ENCODE data around the gene MYBPC2.

MYBPC2 gene

DNA sequence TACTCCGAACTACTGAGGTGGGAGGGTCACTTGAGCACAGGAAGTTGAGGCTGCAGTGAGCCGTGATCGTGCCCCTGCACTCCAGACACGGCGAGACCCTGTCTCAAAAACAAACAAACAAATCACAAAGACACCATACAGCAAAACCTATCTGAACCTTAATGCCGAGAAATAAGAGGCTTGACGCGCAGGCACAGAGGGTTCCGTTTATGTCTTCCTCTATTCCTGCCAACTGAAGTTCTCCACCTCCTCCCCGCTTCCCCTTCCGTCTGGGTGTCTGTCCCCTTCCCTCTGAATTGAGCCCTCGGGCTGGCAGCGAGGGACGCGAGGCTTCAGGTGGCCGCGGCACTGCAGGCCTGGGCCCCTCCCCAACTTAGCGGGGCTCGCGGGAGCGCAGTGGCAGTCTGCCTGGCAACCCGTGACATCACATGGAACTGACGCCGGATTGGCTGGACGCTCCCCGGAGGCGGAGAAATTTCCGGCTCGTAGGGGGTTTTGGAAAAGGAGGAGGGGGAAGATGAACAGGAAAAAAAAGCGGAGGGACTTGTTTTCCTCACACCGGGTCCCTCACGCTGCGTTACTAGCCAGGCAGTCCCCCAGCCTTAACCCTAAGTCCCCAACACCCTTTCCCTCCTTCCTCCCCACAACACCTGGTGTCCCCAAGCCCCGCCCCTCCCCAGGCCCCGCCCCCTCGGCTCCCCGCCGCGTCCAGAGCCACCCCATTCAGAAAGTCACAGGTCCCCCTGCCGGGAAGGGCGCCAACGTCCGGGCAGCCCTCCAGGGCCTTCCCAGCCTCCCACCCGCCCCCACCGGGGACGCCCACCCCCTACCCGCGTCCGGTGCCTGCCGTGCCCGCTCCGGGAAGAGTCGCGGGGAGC, 1.1 kb upstream of the MYBPC2 start (continued):
- TF ChIP-seq, protein P1, sequence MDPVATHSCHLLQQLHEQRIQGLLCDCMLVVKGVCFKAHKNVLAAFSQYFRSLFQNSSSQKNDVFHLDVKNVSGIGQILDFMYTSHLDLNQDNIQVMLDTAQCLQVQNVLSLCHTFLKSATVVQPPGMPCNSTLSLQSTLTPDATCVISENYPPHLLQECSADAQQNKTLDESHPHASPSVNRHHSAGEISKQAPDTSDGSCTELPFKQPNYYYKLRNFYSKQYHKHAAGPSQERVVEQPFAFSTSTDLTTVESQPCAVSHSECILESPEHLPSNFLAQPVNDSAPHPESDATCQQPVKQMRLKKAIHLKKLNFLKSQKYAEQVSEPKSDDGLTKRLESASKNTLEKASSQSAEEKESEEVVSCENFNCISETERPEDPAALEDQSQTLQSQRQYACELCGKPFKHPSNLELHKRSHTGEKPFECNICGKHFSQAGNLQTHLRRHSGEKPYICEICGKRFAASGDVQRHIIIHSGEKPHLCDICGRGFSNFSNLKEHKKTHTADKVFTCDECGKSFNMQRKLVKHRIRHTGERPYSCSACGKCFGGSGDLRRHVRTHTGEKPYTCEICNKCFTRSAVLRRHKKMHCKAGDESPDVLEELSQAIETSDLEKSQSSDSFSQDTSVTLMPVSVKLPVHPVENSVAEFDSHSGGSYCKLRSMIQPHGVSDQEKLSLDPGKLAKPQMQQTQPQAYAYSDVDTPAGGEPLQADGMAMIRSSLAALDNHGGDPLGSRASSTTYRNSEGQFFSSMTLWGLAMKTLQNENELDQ (tag by site-specific recombination; IDR thresholded peaks at IDR 0.05; ENCODE audit: low read depth): no peak
- TF ChIP-seq, protein P2, sequence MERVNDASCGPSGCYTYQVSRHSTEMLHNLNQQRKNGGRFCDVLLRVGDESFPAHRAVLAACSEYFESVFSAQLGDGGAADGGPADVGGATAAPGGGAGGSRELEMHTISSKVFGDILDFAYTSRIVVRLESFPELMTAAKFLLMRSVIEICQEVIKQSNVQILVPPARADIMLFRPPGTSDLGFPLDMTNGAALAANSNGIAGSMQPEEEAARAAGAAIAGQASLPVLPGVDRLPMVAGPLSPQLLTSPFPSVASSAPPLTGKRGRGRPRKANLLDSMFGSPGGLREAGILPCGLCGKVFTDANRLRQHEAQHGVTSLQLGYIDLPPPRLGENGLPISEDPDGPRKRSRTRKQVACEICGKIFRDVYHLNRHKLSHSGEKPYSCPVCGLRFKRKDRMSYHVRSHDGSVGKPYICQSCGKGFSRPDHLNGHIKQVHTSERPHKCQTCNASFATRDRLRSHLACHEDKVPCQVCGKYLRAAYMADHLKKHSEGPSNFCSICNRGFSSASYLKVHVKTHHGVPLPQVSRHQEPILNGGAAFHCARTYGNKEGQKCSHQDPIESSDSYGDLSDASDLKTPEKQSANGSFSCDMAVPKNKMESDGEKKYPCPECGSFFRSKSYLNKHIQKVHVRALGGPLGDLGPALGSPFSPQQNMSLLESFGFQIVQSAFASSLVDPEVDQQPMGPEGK (tag by site-specific recombination; IDR thresholded peaks at IDR 0.05): peak; percentile 74; the same call in 1 of the 2 replicates
- no peak for TF ChIP-seq HOXD13 (CRISPR knock-in tag; IDR thresholded peaks at IDR 0.05; ENCODE audit: borderline replicate concordance)
- no peak for TF ChIP-seq TCF7L2 (IDR thresholded peaks at IDR 0.05; ENCODE audit: borderline replicate concordance, low read depth, low read length)
- no peak for TF ChIP-seq KLF9 (tag by site-specific recombination; IDR thresholded peaks at IDR 0.05; ENCODE audit: low read depth)
- TF ChIP-seq, protein P3, sequence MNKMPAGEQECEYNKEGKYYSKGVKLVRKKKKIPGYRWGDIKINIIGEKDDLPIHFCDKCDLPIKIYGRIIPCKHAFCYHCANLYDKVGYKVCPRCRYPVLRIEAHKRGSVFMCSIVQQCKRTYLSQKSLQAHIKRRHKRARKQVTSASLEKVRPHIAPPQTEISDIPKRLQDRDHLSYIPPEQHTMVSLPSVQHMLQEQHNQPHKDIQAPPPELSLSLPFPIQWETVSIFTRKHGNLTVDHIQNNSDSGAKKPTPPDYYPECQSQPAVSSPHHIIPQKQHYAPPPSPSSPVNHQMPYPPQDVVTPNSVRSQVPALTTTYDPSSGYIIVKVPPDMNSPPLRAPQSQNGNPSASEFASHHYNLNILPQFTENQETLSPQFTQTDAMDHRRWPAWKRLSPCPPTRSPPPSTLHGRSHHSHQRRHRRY (tag by site-specific recombination; IDR thresholded peaks at IDR 0.05): no peak
- TF ChIP-seq ZBTB20 (tag by site-specific recombination; IDR thresholded peaks at IDR 0.05): peak; percentile 24; the same call in 1 of the 2 replicates
- TF ChIP-seq, protein P4, sequence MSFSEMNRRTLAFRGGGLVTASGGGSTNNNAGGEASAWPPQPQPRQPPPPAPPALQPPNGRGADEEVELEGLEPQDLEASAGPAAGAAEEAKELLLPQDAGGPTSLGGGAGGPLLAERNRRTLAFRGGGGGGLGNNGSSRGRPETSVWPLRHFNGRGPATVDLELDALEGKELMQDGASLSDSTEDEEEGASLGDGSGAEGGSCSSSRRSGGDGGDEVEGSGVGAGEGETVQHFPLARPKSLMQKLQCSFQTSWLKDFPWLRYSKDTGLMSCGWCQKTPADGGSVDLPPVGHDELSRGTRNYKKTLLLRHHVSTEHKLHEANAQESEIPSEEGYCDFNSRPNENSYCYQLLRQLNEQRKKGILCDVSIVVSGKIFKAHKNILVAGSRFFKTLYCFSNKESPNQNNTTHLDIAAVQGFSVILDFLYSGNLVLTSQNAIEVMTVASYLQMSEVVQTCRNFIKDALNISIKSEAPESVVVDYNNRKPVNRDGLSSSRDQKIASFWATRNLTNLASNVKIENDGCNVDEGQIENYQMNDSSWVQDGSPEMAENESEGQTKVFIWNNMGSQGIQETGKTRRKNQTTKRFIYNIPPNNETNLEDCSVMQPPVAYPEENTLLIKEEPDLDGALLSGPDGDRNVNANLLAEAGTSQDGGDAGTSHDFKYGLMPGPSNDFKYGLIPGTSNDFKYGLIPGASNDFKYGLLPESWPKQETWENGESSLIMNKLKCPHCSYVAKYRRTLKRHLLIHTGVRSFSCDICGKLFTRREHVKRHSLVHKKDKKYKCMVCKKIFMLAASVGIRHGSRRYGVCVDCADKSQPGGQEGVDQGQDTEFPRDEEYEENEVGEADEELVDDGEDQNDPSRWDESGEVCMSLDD (tag by site-specific recombination; IDR thresholded peaks at IDR 0.05): peak; percentile 68; the same call in 1 of the 2 replicates
- TF ChIP-seq ZNF747 (tag by site-specific recombination; IDR thresholded peaks at IDR 0.05): no peak
- TF ChIP-seq REPIN1 (tag by site-specific recombination; IDR thresholded peaks at IDR 0.05; ENCODE audit: low read depth): 0 out of 2 replicates have a peak, but pooled peaks have one; percentile 11
- no peak for TF ChIP-seq BCL11A (tag by site-specific recombination; IDR thresholded peaks at IDR 0.05; ENCODE audit: low read depth)
- no peak for TF ChIP-seq SCRT1 (tag by site-specific recombination; IDR thresholded peaks at IDR 0.05; ENCODE audit: borderline replicate concordance)
- no peak for TF ChIP-seq KLF1 (tag by site-specific recombination; IDR thresholded peaks at IDR 0.05)
- 0 out of 2 replicates have a peak, but pooled peaks have one; percentile 37 for TF ChIP-seq SP7 (tag by site-specific recombination; IDR thresholded peaks at IDR 0.05)
- TF ChIP-seq, protein P5, sequence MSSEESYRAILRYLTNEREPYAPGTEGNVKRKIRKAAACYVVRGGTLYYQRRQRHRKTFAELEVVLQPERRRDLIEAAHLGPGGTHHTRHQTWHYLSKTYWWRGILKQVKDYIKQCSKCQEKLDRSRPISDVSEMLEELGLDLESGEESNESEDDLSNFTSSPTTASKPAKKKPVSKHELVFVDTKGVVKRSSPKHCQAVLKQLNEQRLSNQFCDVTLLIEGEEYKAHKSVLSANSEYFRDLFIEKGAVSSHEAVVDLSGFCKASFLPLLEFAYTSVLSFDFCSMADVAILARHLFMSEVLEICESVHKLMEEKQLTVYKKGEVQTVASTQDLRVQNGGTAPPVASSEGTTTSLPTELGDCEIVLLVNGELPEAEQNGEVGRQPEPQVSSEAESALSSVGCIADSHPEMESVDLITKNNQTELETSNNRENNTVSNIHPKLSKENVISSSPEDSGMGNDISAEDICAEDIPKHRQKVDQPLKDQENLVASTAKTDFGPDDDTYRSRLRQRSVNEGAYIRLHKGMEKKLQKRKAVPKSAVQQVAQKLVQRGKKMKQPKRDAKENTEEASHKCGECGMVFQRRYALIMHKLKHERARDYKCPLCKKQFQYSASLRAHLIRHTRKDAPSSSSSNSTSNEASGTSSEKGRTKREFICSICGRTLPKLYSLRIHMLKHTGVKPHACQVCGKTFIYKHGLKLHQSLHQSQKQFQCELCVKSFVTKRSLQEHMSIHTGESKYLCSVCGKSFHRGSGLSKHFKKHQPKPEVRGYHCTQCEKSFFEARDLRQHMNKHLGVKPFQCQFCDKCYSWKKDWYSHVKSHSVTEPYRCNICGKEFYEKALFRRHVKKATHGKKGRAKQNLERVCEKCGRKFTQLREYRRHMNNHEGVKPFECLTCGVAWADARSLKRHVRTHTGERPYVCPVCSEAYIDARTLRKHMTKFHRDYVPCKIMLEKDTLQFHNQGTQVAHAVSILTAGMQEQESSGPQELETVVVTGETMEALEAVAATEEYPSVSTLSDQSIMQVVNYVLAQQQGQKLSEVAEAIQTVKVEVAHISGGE (tag by site-specific recombination; conservative IDR thresholded peaks at IDR 0.05; ENCODE audit: low read depth): 0 out of 2 replicates have a peak, but pooled peaks have one; percentile 23
- TF ChIP-seq, protein P6, sequence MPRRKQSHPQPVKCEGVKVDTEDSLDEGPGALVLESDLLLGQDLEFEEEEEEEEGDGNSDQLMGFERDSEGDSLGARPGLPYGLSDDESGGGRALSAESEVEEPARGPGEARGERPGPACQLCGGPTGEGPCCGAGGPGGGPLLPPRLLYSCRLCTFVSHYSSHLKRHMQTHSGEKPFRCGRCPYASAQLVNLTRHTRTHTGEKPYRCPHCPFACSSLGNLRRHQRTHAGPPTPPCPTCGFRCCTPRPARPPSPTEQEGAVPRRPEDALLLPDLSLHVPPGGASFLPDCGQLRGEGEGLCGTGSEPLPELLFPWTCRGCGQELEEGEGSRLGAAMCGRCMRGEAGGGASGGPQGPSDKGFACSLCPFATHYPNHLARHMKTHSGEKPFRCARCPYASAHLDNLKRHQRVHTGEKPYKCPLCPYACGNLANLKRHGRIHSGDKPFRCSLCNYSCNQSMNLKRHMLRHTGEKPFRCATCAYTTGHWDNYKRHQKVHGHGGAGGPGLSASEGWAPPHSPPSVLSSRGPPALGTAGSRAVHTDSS (tag by site-specific recombination; IDR thresholded peaks at IDR 0.05): no peak
- TF ChIP-seq, protein P7, sequence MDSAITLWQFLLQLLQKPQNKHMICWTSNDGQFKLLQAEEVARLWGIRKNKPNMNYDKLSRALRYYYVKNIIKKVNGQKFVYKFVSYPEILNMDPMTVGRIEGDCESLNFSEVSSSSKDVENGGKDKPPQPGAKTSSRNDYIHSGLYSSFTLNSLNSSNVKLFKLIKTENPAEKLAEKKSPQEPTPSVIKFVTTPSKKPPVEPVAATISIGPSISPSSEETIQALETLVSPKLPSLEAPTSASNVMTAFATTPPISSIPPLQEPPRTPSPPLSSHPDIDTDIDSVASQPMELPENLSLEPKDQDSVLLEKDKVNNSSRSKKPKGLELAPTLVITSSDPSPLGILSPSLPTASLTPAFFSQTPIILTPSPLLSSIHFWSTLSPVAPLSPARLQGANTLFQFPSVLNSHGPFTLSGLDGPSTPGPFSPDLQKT (IDR thresholded peaks at IDR 0.05; ENCODE audit: borderline replicate concordance, low read depth, low read length): no peak
- TF ChIP-seq, protein P8, sequence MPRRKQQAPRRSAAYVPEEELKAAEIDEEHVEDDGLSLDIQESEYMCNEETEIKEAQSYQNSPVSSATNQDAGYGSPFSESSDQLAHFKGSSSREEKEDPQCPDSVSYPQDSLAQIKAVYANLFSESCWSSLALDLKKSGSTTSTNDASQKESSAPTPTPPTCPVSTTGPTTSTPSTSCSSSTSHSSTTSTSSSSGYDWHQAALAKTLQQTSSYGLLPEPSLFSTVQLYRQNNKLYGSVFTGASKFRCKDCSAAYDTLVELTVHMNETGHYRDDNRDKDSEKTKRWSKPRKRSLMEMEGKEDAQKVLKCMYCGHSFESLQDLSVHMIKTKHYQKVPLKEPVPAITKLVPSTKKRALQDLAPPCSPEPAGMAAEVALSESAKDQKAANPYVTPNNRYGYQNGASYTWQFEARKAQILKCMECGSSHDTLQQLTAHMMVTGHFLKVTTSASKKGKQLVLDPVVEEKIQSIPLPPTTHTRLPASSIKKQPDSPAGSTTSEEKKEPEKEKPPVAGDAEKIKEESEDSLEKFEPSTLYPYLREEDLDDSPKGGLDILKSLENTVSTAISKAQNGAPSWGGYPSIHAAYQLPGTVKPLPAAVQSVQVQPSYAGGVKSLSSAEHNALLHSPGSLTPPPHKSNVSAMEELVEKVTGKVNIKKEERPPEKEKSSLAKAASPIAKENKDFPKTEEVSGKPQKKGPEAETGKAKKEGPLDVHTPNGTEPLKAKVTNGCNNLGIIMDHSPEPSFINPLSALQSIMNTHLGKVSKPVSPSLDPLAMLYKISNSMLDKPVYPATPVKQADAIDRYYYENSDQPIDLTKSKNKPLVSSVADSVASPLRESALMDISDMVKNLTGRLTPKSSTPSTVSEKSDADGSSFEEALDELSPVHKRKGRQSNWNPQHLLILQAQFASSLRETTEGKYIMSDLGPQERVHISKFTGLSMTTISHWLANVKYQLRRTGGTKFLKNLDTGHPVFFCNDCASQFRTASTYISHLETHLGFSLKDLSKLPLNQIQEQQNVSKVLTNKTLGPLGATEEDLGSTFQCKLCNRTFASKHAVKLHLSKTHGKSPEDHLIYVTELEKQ (tag by site-specific recombination; IDR thresholded peaks at IDR 0.05; ENCODE audit: borderline replicate concordance): no peak
